NCI-H526 treated with DMSO at 0.1 percent for 48 hours (cell line): ENCODE measurements around the gene EBP.
"Not testable (repeated sequence)": the region's sequence is repeated elsewhere in the genome, so short reads cannot be mapped to it uniquely, and the experiment has no call there.

Experiments used
- DNase-seq: peaks from one replicate; lab custom pipeline; 2025; lab: John Stamatoyannopoulos, UW

EBP gene

GRCh38 chrX:48493890-48494364 is 27.7 kb upstream of the EBP start:
- no peak for DNase-seq

- DNase-seq, result no peak
These were observed 24.9 kb upstream of the EBP start for GRCh38 chrX:48496660-48497059.

GRCh38 chrX:48497871-48498270 is 23.7 kb upstream of the EBP start:
- DNase-seq, result no peak

- DNase-seq, result no peak
These were observed 23.2 kb upstream of the EBP start for GRCh38 chrX:48498374-48498809.

GRCh38 chrX:48504261-48504660 is 17.3 kb upstream of the EBP start:
- DNase-seq, result no peak

GRCh38 chrX:48505481-48505880 is 16.1 kb upstream of the EBP start:
- no peak for DNase-seq

- no peak for DNase-seq
These were observed 14.4 kb upstream of the EBP start for GRCh38 chrX:48507246-48507645.

GRCh38 chrX:48508400-48509244 is 13.0 kb upstream of the EBP start, which contains the start of gene PORCN:
Gene PORCN (plus strand): TSS chrX:48508992. CDS start chrX:48509821, 829 bp downstream.
- DNase-seq, result peak; percentile 45

GRCh38 chrX:48509245-48509590 is 12.4 kb upstream of the EBP start:
- no peak for DNase-seq

- no peak for DNase-seq
These were observed 12.0 kb upstream of the EBP start for GRCh38 chrX:48509619-48510018.

- DNase-seq, result no peak
These were observed 10.0 kb upstream of the EBP start for GRCh38 chrX:48511560-48511959.

- no peak for DNase-seq
These were observed 9.2 kb upstream of the EBP start for GRCh38 chrX:48512371-48512935.

- no peak for DNase-seq
These were observed 7.9 kb upstream of the EBP start for GRCh38 chrX:48513670-48514069.

- DNase-seq, result peak; percentile 26
These were observed 7.3 kb upstream of the EBP start for GRCh38 chrX:48514126-48514806.

GRCh38 chrX:48514868-48515460 is 6.6 kb upstream of the EBP start:
- peak; percentile 14 for DNase-seq

GRCh38 chrX:48515842-48516241 is 5.8 kb upstream of the EBP start:
- no peak for DNase-seq

GRCh38 chrX:48516285-48516684 is 5.3 kb upstream of the EBP start:
- no peak for DNase-seq

- DNase-seq, result no peak
These were observed 4.6 kb upstream of the EBP start for GRCh38 chrX:48516987-48517386.

- not testable (repeated sequence) for DNase-seq
These were observed 2.1 kb upstream of the EBP start for GRCh38 chrX:48519481-48519880.

- no peak for DNase-seq
These were observed 1.2 kb upstream of the EBP start for GRCh38 chrX:48520455-48520854.

- no peak for DNase-seq
These were observed 644 bp upstream of the EBP start for GRCh38 chrX:48520976-48521352.

GRCh38 chrX:48522291-48522690 is 683 bp downstream of the EBP start:
- no peak for DNase-seq

- no peak for DNase-seq
These were observed 2.1 kb downstream of the EBP start for GRCh38 chrX:48523682-48524081.
